Activated naive CD4-positive, alpha-beta T cell treated with Interleukin-2 at 50 U/mL for 16 hours (primary cell): ENCODE data around the gene LRP1.

ENCODE experiments used
- DNase-seq: peaks from one replicate; pipeline ENCODE4 v3.0.0-alpha.2; 2020

Gene LRP1

DNA sequence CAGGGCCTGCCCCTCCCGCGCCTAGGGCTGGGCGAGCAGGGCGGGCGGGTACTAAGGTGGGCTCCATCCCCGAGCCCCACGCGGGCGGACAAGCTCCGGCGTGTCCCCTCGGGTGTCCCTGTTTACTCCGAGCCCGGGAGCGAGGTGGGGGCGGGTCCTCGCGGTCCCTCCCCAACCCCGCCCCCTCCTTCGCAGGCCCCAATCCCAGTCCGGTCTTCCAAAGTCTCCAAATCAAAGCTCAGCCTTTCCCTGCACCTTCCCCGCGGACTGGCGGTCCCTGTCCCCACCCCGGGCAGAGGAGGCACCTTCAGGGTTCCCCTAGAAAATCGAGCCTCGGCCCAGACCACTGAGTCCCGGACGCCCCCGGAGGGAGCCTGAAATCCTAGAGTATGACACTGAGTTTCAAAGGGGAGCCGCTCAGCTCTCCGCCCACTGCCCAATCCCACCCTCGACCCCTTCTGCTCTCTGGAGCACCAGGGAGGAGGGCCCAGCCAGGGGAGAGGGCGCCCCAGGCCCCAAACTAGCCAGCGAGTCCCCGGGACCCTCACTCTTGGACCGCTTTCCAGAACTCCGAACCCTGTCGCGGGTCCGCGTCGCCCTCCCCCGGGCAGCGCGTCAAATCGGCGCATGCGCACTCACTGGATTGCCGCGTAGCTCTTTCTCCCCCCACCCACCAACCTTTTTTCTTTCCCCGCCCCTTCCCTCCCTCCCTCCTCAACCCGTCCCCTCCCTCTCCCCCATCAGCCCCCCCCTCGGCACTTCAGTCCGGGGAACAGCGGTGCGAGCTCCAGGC is at the start of gene LRP1:
LRP1 (plus strand) TSS at position 758 of the 793 bp plus-strand sequence. CDS start 482 bp downstream, outside the sequence.
- peak; percentile 77 for DNase-seq

DNA sequence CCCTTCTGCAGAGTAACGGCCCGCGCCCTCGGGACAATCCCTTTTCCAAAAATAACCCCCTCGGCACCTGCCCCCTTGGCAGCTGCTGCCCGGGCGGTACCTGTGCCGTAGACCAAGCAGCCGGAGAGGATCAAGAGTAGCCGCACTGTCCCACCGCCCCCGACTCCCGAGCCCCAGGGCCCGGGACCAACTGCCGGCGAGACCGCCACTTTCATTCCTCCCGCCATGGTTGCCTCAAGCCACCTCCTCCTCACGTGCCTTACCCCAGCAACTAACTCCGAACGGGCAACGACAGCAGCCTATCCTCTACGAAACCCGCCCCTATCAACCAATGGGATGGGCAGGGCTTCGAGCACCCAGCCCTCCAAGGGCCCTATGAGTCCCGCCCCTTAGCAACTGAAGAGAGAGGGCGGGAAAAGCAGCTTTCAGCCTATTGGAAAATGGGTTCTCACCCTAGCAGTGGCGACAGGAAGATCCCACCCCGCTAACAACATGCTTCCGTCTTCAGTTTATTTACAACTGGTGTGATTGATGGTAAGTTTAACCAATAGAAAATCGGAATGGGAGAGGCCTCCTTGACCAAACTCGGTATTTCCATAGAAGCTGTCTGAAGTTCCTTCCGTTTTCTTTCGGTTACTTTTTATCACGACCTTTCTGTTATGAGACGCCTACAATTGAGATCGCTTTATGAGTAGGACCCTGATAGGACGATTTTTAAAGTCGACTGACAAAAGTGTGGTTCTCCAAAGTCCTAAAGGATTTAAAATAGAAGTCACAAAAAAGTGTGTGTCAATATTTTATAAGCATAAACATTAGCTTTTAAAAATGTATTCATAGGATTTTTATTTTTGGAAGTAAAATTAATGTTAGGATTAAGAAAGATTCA is 49.5 kb upstream of the LRP1 start, which contains the start of gene NEMP1:
NEMP1 (minus strand) TSS at position 273 of the 886 bp plus-strand sequence; CDS start at position 227, 46 bp downstream.
- peak; percentile 96 for DNase-seq

DNA sequence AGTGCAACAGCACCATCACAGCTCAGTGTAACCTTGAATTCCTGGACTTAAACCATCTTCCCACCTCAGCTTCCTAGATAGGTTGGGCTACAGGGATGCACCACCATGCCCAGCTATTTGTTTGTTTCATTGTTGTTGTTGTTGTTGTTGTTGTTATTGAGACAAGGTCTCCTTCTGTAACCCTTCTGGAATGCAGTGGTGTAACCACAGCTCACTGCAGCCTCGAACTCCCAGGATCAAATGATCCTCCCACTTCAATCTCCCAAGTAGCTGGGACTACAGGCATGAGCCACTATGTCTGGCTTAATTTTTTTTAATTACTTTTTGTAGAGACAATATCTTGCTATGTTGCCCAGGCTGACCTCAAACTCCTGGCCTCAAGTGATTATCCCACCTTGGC is 48.5 kb upstream of the LRP1 start:
- no peak for DNase-seq

DNA sequence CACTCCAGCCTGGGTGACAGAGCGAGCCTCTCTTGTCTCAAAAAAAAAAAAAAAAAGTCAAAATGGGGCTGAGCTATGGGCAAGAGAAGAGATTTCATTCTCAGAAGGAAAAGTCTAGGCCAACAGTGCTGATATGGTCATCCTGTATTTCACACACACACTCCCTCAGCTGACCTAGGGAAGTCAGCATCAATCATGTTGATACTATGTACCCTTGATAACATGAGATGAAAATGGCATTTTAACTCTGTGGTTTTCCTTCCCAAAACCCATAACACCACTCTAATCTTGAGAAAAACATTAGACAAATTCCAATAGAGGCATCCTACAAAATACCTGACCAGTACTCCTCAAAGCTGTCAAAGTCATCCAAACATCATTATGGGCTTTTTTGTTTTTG is 47.4 kb upstream of the LRP1 start:
- DNase-seq: no peak

DNA sequence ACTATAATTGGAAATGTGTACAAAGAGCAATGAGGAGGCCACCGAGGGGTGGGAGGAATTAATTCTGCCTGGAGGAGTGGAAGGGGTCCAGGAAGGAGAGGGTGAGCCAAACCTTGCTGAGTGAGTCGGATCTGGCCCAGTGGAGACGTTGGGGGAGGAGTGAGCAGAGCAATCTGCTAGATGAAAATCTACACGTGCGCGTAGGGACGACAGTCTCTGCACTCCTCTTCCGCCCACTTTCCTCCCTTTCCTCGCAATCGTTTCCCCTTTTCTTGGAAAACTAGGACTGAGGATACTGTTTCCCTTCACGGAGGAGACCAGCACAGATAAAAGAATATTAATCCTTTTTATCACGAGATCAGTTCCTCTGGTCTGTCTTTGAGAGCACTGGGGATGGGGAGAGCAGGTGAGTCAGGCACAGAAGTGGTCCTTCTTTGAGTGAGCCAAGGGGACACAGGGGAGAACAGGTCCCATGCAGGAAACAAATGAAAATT is 42.2 kb upstream of the LRP1 start:
- peak; percentile 31 for DNase-seq

DNA sequence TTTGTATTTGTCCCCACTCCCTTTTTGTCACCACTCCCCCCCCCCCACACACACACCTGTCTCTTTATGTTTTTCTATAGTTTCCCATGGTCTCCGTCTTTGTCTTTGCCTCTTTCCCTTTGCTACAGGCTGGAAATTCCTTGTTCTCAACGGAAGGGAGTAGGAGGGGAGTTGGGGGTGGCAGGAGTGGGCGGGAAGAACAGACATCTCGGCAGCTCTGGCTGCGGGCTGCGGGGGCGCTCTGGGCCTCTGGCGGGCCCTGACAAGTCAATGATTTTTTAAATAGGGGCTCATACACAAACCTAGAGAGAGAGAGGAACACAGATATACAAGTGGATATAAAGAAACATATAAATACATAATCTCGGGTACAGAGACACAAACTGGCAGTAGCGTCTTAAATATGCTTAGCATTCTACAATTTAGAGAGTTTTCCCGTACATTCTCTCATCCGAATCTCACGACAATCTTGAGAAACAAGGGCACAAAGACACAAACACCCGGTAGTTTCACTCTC is 41.7 kb upstream of the LRP1 start:
- DNase-seq: peak; percentile 62

DNA sequence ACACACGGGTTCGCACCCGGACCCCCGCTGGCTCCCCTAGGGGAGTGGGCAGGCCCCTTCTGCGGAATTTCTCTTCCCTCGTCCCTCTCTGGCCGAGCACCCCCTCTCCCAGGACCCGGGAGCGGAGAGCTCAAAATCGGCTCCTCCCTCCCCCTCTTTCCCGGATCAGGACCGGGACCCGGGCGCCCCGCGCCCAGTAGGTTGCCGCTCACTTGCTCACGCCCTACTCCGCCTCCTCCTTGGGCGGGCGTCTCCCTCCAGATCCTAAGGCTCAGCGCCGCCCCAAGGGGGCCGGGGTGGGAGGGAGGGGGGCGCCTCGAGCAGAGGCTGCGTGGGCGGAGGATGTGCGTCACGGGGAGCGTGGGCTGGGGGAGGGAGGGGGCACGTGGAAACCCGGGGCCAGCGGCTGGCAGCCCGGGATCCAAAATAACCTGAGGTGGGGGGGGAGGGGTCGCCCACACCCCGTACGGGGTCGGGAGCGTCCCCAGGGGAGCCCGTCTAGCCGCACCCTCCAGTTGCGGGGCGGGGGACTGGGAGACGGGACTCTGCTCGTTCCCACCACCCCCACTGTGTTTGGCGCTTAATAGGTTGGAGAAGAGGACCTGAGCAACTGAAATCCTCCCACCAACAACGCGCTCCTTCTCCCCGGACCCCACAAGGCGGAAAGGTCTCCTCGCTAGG is 41.1 kb upstream of the LRP1 start:
- peak; percentile 91 for DNase-seq

DNA sequence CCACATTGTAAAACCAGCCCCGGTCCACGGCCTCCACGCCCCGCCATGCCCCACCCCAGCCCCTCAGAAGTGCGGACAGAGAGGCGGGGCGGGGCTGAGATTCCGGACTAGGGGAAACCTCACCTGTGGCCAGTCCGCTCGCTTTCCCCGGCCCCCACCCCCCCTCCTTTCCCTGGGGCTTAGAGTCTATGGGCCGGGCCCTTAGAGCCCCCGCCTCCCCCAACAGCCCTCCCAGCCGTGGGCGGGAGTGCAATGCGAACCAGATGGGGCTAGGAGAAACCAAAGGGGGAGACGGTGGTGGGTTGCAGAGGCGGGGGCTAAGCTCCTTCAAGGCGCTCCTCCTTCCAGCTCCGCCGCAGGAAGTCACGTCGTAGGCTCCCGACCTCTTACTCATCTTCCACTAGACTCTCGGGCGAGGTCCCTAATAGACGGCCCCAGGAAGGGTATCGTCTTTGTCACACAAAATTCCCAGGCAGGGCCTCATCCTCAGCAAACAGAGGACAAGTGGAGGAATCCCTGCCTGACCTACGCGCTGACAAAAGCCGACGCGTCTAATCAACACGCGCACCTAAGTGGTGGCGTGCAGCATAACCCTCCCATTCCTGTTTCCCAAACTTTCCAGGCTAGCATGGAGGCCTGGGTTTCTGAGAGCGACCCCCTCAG is 40.5 kb upstream of the LRP1 start:
- peak; percentile 85 for DNase-seq

DNA sequence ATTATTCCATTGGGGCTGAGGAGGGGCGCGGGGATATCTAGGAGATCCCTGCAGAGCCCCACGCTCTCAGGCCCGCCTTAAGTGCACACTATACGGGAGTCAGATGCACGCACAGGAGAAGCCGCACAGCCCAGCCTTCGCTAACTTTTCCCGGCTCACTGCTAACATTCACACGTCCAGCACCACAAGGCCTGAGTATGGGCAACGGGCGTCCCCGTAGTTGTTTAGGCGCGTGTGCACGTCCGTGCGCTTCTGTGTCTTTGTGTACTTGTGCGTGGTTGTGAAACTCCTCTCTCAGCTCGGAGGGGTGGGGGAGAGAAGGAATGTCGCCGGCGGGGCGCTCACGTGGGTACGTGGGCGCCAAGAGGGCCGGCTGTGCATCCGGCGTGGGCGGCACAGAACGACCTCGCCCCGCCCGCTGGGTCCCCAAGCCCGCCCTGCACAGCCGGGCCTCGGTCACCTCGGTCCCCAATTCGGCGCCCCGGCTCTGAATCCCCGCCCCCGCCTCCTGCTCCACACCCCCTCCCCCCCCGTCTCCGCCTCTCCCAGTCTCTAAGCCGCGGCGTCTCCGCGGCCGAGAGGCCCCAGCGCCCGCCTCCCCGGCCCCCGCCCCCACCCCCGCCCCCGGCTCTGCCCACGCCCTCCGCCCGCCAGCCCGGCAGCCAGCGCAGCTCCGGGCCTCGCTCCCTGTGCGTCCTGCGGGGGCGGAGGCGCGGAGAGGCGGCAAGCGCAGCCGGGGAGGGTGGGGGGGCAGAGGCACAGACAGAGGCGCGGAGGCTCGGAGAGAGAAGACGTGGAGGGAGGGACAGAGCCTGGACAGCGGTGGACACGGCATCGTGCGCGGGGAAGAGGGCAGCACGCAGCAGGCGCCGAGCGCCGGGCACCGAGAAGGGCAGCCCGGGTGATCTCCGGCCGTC is 39.7 kb upstream of the LRP1 start, which contains the start of gene NAB2:
NAB2 (plus strand) TSS at position 761 of the 917 bp plus-strand sequence. CDS start 158 bp downstream, outside the sequence.
- peak; percentile 83 for DNase-seq

DNA sequence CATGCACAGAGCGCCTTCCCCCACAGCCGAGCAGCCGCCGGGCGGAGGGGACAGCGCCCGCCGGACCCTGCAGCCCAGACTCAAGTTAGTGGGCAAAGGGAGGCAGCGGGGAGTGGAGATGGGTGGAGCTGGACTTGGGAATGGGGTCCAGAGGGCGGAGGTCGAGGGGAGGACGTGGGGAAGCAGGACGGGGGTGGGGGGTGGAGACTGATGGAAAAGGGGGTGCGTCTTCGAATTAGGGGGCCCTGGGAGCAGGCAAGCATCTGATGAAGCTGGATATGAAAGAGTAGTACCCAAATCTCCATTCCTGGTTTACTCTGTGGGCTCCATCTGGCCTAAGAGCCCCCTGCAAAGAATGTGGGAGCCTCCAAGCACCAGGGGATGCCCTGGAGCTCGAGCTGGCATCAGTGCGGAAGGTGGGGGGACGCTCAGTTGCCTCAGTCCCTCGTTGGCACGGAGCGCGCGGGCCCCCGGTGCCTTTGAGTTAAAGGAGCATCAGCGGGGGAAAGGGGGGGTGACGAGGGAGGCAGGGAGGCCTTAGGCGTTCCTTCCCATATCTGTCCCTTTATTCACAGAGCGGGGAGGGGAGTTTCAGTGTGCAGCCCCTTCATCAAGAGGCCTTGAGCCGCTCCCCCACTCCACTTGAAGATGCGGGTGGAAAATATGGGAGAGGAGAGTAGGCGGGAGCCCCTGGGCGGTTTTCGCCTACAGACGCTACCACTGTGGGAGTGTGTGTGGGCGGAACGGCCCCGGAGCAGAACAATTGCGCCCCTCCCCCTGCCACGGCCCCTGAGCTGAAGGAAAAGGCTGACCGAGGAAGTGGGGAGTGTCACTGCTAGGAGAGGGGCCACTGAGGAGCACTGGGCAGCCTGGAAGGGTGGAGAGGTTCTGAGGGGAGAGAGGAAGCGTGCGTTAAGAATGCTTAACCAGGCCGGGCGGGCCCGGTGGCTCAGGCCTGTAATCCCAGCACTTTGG is 38.7 kb upstream of the LRP1 start:
- peak; percentile 71 for DNase-seq

DNA sequence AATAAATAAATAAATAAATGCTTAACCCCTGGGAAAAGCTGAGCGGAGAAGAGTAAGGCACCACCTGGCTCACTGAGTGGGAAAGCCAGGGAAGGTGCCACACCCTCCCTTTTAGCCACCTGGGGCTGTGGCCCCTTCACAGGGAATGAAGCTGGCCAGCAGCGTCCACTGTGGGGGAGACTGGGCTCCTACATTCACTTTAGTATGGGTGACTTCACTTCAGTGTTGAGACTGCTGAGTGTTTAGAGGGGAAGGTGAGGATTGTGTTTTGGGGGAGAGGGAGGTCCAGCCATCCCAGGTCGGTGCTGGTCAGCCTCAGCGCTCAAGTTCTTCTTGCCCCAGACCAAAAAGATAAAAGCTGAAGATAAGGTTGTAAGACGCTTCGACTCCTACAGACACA is 37.8 kb upstream of the LRP1 start:
- no peak for DNase-seq

DNA sequence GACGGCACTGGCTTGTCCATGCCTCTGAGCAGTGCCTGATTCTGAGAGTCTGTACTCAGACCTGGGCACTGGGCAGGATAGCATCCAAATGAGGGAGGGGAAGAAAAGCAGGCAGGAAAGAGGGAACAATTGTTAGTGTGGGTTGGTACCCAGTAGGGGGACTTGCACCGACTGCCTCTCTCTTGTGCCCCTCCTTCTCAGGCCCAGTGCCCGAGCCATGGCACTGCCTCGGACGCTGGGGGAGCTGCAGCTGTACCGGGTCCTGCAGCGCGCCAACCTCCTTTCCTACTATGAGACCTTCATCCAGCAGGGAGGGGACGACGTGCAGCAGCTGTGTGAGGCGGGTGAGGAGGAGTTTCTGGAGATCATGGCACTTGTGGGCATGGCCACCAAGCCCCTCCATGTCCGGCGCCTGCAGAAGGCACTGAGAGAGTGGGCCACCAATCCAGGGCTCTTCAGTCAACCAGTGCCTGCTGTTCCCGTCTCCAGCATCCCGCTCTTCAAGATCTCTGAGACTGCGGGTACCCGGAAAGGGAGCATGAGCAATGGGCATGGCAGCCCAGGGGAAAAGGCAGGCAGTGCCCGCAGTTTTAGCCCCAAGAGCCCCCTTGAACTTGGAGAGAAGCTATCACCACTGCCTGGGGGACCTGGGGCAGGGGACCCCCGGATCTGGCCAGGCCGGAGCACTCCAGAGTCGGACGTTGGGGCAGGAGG is 37.2 kb upstream of the LRP1 start:
- no peak for DNase-seq

DNA sequence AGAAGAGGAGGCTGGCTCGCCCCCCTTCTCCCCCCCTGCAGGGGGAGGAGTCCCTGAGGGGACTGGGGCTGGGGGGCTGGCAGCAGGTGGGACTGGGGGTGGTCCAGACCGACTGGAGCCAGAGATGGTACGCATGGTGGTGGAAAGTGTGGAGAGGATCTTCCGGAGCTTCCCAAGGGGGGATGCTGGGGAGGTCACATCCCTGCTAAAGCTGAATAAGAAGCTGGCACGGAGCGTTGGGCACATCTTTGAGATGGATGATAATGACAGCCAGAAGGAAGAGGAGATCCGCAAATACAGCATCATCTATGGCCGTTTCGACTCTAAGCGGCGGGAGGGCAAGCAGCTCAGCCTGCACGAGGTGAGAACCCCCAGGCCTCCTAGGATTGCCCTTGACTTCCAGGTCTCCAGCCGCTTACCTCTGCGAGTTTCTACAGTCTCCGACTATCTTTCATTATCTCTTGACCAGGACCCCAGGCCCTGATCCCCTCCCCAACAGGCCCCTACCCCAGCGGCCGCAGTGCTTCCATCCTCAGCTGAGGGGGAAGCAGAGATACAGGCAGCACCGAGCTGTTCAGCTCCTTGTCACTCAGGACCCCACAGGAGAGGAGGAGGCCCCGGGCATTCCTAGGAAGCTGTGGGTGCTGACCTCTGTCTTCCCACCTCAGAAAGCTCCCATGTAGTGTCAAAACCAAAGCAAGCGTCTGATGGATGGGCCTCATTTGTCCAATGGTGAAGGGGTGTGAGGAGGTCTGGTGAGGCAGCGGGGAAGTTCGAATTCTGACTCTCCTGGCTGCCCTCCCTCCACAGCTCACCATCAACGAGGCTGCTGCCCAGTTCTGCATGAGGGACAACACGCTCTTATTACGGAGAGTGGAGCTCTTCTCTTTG is 36.4 kb upstream of the LRP1 start:
- DNase-seq: no peak

DNA sequence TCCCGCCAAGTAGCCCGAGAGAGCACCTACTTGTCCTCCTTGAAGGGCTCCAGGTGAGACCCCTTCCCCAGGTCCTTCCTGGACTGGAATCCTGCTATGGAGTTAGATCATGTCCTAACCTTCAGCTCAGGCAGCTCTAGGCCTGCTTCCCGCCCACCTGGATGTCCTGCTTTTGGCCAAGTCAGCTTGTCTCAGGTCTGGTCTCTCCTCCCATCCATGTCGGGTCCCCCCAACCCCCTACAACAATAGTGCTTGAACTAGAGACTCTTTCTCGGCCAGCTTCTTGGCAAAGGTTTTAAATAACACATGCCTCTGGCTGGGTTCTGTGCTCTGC is 35.8 kb upstream of the LRP1 start:
- no peak for DNase-seq

DNA sequence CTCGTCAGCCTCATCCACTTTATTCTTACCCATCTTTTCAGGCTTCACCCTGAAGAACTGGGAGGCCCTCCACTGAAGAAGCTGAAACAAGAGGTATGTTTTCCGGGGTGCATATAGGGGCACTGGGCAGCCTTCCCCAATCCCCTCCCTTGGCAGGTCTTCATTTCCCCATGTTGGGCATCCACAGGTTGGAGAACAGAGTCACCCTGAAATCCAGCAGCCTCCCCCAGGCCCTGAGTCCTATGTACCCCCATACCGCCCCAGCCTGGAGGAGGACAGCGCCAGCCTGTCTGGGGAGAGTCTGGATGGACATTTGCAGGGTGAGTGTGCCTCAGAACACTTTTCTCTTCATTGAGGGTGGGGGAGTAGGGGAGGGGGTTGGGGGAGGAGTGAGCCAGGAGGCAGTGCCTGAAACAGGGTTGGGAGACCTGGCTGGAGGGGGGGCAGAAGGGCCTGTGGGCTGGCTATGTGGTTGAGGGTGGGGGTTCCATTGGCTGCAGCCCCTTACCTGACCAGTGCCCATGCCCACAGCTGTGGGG is 35.3 kb upstream of the LRP1 start:
- DNase-seq: no peak

DNA sequence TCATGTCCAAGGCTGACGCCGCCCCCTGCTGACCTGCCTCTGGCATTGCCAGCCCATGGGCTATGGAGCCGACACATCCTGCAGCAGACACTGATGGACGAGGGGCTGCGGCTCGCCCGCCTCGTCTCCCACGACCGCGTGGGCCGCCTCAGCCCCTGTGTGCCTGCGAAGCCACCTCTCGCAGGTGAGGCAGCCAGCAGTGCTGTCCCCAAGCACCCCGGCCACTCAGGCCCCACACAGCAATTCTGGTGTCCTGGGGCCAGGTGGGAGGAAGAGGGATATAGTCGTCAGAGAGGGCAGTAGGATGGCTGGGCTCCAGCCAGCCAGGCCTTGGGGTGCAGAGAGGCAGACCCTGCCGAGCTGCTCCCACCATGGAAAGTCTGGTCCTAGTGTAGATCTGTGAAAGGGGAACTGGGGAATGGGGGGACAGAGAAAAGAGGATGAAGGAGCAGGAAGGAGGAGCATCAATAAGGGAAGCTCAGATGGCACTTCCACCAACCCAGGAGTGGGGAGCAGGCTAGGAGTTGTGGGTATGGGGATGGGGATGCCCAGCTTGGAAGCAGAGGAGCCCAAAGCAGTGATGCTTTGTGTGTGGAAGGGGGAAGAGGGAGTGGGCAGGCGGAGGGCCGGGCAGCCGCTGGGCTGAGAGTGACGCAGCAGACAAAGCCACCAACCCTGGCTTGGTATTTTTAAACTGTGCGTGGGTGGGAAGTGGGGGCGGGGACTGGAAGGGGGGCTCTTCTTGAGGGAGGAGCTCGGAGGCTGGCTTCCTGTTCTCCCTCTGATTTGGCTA is 34.7 kb upstream of the LRP1 start:
- peak; percentile 70 for DNase-seq
